Left ventricle myocardium inferior (tissue), 1 donor: ENCODE results near the gene ZDHHC13. TPM values are rescaled to one million over a fixed set of nuclear protein-coding genes. Genes with fewer than 3 reads are reported as not detected.

ENCODE experiments used
- DNase-seq: peaks from one replicate; pipeline ENCODE4 v3.0.0-alpha.2; 2020
- H3K27ac ChIP-seq: fragments of 200-600 bp; replicated peaks from 2 replicates; pipeline ENCODE4 v1.8.0; 2021
- H3K27me3 ChIP-seq: fragments of 200-600 bp; 2 replicates; pipeline ENCODE4 v1.8.0; 2021; ENCODE audit warnings: low read depth
- H3K36me3 ChIP-seq: fragments of 200-600 bp; 2 replicates; pipeline ENCODE4 v1.8.0; 2021
- H3K4me1 ChIP-seq: fragments of 200-600 bp; 2 replicates; pipeline ENCODE4 v1.8.0; 2021
- H3K4me3 ChIP-seq: fragments of 200-600 bp; 2 replicates; pipeline ENCODE4 v1.8.0; 2021; ENCODE audit warnings: mild to moderate bottlenecking, moderate library complexity
- H3K9me3 ChIP-seq: fragments of 200-600 bp; replicated peaks from 2 replicates; pipeline ENCODE4 v1.8.0; 2021
- CTCF ChIP-seq: fragments of 200-600 bp; IDR thresholded peaks from 2 replicates; pipeline ENCODE4 v1.8.0; 2021; ENCODE audit warnings: antibody characterized with exemption, mild to moderate bottlenecking, borderline replicate concordance
- intact Hi-C: fragments of 100-400 bp; cut with micrococcal nuclease; formaldehyde crosslinking; loops from one replicate; pipeline ENCODE4 v1.11.0; 2022
- total RNA-seq: library from RNA; stranded (reverse); fragmentation: NEBNext Ultra II Directional; extraction: Animal tissue kit (Norgen Biotek cat#: 25700); gene quantifications from one replicate; pipeline ENCODE4 v1.2.1, GENCODE V29; 2021
- donor health status: DM: no; HTN: yes; CAD: no; lungs with severe emphysema.

The ZDHHC13 gene
- total RNA-seq, 1 donor from 2014 or later, result 8.0 TPM

DNA sequence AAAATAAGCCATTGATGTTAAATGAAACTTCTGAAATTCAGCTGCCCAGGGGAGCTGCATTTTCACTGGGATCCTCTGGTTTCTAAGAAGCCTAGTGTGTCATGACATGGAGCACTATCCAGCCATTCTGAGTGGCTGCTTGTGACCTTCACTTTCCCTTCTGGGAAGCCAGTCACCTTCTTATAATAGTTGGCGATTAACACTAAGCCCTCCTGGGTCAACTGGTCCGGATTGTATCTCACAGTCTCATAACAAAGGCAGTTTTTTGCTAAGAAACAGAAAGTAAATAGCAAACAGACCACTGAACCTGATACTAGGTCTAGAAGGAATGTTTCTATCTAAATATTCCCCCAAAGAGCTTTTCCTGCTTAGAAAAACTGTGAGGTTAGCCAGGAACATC is 76.9 kb downstream of the ZDHHC13 start:
- intact Hi-C loops, result no loop called here
- H3K4me1 ChIP-seq, result peaks cover 67% of the 10 kb centered on the region
- H3K27ac ChIP-seq, result peak overlapping the region; percentile 91

GRCh38 chr11:19194620-19195308 is 77.8 kb downstream of the ZDHHC13 start:
- TF ChIP-seq CTCF, result no peak
- no peaks in the 10 kb centered on the region for H3K9me3 ChIP-seq
- peaks cover 63% of the 10 kb centered on the region for H3K4me1 ChIP-seq
- intact Hi-C loops, result no loop called here
- H3K27me3 ChIP-seq, result no peaks in the 10 kb centered on the region
- H3K27ac ChIP-seq, result peak overlapping the region; percentile 91
- peaks cover 15% of the 10 kb centered on the region for H3K36me3 ChIP-seq
- H3K4me3 ChIP-seq, result peak overlapping the region; percentile 24
- no peak for DNase-seq

More for the DNA sequence above, 76.9 kb downstream of the ZDHHC13 start:
- Histone ChIP-seq H3K36me3 (peaks cover 23% of the 10 kb centered on the region), H3K27me3 (no peaks in the 10 kb centered on the region), H3K4me3 (peak overlapping the region; percentile 24), H3K9me3 (no peaks in the 10 kb centered on the region)
- TF ChIP-seq CTCF, result no peak
- DNase-seq, result no peak

DNA sequence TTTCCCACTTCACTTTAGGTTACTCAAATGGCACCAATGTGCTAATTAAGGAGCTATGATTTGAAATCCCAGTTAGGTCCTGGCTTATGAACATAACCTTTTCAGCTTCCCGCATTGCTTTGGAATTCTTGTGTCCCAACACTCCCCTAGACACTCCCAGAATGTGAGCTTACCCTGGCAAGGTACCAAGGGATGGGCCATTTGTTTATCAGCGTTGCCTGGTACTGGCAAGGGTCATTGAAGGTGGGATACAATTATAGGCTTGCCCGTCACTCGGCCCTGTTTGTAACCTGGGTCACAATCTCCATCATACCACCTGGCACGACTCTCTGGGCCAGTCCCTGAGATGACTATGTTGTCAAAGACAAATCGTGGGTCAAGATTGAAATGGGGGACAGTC is 79.5 kb downstream of the ZDHHC13 start:
- Histone ChIP-seq H3K27ac (peak overlapping the region; percentile 91), H3K36me3 (no peaks in the 10 kb centered on the region), H3K4me1 (peaks cover 56% of the 10 kb centered on the region), H3K4me3 (peak overlapping the region; percentile 16), H3K27me3 (no peaks in the 10 kb centered on the region), H3K9me3 (no peaks in the 10 kb centered on the region)
- no peak for TF ChIP-seq CTCF
- intact Hi-C loops, result no loop called here
- no peak for DNase-seq

GRCh38 chr11:19199048-19199447 is 82.1 kb downstream of the ZDHHC13 start:
- no peaks in the 10 kb centered on the region for H3K27me3 ChIP-seq
- peak overlapping the region; percentile 91 for H3K27ac ChIP-seq
- DNase-seq, result no peak
- TF ChIP-seq CTCF, result no peak
- H3K36me3 ChIP-seq, result no peaks in the 10 kb centered on the region
- no peaks in the 10 kb centered on the region for H3K9me3 ChIP-seq
- intact Hi-C loops, result no loop called here
- H3K4me1 ChIP-seq, result peaks cover 38% of the 10 kb centered on the region
- H3K4me3 ChIP-seq, result peak overlapping the region; percentile 68

DNA sequence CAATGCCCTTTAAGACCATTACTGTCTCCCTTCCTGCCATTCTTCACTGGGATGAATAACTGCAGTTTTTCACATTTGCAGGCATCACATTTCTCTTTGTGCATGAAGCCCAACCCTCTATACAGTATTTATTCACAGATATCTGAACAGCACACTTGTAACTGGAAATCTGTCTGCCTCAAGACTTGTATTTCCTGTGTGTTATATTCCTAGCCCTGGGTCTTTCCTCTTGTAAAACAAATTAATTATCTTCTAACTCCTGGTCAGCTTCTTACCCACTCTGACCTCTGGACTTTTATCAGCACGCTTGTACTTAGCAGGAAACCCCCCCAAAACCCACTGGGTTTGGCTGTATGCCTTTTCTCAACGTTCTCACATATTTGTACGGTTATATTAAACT is 82.8 kb downstream of the ZDHHC13 start:
- Histone ChIP-seq H3K27ac (peak overlapping the region; percentile 91), H3K27me3 (no peaks in the 10 kb centered on the region), H3K36me3 (no peaks in the 10 kb centered on the region), H3K9me3 (no peaks in the 10 kb centered on the region), H3K4me3 (peak overlapping the region; percentile 68), H3K4me1 (peaks cover 30% of the 10 kb centered on the region)
- no peak for DNase-seq
- intact Hi-C loops, result no loop called here
- no peak for TF ChIP-seq CTCF
